IPS-NIHi11 (cell line): ENCODE results near the gene PRAME.
"Not testable (repeated sequence)": the region's sequence is repeated elsewhere in the genome, so short reads cannot be mapped to it uniquely, and the experiment has no call there.

Source experiments
- DNase-seq: peaks from one replicate; pipeline ENCODE4 v3.0.0; 2012; ENCODE audit warnings: mixed read lengths, low spot score

Gene PRAME, protein sequence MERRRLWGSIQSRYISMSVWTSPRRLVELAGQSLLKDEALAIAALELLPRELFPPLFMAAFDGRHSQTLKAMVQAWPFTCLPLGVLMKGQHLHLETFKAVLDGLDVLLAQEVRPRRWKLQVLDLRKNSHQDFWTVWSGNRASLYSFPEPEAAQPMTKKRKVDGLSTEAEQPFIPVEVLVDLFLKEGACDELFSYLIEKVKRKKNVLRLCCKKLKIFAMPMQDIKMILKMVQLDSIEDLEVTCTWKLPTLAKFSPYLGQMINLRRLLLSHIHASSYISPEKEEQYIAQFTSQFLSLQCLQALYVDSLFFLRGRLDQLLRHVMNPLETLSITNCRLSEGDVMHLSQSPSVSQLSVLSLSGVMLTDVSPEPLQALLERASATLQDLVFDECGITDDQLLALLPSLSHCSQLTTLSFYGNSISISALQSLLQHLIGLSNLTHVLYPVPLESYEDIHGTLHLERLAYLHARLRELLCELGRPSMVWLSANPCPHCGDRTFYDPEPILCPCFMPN

DNA sequence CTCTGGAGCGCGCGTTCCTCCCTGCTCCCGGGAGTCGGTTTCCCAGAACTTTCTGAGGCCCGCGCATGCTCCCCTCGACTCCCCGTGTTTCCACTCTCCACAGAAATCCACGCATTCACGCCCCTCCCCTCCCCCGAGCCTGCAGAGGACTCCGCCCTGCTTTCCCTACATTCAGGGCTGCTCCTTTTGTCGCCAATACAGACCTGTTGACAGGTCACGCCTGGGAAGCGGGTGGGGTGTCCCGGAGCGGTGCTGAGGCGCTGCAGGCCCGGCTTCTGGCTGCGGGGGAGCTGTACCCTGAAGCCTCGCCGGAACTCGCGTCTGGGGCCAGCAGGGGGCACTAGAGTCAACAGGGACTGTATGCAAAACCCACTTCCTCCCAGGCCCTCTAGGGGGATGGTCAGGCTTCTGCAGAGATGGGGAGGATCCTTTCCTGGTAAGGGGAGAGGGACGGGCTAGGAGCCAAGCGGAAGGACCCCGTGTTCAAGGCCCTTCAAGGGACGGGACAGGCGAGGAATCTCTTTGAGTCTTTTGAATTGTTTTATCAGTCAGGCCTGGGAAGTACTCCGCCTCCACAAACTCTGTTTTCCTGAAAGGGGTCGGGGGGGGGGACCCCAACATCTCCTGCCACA, at the start of gene PRAME:
Gene PRAME (minus strand): TSS at position 294 of the 632 bp plus-strand sequence. CDS start 2,433 bp downstream, outside the sequence.
- DNase-seq = peak; percentile 93

DNA sequence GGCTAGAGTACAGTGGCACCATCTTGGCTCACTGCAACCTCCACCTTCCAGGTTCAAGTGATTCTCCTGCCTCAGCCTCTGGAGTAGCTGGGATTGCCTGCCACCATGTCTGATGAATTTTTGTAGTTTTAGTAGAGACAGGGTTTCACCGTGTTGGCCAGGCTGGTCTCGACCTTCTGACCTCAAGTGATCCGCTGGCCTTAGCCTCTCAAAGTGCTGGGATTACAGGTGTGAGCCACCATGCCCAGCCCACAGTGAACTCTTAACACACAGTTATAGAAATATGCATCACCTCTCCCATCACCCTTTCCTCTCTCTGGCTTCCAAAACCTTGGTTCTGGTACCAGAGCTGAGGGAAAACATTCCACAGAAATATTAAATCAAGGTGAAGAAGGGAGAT, 49.0 kb upstream of the PRAME start:
- DNase-seq = not testable (repeated sequence)

DNA sequence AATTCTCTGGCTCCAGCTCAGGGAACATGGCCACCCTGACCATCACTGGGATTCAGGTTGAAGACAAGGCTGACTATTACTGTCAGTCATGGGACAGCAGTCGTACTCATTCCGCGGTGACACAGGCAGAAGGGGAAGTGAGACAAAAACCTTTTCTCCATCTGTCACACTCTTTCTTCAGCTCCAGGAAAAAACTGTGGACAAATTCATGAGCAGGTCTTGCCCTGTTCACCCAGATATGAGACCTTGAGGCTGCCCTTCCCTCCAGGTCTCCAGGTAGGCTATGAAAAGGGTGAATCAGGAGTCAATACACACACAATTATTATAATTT, 46.0 kb upstream of the PRAME start:
- no peak for DNase-seq

DNA sequence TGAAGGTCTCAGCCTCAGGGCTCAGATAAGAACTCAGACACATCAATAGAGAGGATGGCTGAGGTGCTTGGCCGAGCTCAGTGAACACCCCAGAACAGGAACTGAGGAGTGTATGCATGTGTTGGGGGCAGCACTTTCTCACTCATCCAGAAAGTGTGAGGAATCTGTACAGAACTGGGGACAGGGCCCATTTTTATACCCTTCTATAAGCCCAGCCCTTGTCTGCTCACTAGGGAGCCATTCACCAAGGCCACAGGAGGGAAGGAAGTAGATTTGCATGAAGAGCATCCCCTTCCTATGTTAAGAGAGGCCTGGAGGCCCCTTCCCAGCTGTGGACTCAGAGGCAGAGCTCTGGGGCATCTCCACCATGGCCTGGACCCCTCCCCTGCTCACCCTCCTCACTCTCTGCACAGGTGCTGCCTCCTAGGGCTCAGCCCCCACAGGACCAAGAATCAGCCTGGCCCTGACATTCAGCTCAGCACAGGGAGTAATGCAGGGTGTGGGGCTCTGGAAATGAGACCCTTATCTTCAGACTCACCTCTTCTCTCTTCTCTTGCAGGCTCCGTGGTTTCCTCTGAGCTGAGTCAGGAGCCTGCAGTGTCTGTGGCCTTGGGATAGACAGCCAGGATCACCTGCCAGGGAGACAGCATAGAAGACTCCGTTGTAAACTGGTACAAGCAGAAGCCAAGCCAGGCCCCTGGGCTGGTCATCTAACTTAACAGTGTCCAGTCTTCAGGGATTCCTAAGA, 45.4 kb upstream of the PRAME start:
- DNase-seq = no peak

DNA sequence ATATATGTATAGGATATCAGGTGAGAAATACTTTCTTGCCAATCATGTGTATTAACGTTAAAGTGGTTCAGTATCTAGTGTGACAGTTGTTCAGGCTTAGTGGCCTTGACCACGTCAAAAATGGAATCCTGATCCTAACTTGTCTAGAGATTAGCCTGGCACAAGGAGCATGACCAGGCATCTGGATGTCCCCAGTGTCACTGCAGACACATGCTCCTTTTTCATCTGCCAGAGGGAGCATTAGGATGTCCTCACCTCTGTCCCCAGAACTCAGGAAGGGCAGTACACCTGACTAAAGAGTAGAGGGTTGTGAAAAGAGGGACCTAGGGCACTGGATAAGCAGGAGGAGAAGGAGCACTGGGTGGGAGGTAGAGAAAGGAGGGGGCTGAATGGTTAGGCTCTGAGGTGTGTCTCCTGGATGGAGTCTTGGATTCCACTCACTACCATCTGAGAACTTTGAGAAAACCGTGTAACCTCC, 44.4 kb upstream of the PRAME start:
- DNase-seq = no peak

DNA sequence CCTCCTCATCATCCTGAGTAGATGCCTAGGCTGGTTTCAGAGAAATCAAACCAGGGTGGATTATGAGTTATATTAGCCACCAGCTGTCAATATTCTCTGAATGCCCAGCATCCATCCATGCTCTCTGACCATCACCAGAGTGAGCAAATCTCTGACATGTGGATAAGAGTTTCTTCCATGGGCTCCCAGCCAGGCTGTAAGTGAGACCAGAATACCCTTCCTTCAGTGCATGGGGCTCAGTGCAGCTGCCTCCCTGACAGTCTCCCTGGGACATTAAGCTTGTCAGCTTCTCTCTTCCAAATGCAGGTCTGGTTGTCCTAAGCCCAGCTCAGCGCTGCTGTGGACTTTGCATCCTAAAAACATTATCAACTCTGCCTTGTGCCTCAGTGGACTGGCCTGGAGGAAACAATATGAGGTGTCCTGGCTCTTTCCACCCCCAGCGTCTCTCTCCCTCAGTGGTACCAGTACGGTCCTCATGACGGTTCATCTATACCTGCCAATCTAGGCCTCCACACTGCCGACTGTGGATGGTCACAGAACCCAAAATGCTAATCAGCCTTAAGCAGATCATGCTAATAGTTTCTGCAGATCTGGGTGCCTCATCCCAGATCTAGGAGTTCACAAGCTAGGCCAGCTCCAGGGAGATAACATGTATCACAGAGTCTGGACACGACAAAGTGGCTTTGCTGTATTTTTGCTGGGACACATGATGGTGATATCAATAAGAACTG, 41.6 kb upstream of the PRAME start:
- DNase-seq = no peak

DNA sequence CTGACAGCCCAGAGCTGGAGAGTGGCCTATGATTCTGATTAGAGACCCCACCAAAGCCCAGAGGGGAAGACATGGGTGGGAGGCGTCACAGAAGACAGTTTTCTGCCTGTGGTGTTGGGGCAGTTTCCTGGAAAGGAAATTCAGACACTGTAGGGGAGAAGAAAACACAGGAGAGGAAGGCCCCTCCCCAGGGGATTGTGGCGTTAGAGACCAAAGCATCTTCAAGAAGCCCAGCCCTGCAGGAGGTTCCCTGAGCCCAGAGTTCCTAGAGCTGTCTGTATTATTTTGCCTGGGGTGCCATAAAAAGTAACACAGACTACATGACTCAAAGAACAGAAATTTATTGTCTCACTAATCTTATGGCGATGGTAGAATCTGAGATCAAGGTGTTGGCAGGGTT, 40.2 kb upstream of the PRAME start:
- DNase-seq = no peak

DNA sequence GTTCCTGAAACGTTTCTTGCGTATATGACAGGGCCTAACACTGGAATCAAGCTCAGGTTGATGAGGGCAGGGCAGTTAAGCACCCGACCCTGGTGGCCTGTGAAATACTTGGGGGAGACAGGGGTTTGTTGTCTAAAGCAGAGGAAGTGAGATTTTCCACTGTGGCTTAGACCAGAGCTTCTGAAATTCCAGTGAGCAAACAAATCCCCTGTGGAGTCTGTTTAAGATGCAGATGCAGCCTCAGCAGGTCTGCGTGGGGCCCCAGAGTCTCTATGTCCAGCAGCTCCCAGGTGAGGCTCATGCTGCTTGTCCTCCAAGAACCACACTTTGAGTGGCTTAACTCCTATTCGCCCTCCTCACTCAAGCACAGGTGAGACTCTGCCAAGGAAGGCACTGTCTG, 39.1 kb upstream of the PRAME start:
- DNase-seq = no peak

DNA sequence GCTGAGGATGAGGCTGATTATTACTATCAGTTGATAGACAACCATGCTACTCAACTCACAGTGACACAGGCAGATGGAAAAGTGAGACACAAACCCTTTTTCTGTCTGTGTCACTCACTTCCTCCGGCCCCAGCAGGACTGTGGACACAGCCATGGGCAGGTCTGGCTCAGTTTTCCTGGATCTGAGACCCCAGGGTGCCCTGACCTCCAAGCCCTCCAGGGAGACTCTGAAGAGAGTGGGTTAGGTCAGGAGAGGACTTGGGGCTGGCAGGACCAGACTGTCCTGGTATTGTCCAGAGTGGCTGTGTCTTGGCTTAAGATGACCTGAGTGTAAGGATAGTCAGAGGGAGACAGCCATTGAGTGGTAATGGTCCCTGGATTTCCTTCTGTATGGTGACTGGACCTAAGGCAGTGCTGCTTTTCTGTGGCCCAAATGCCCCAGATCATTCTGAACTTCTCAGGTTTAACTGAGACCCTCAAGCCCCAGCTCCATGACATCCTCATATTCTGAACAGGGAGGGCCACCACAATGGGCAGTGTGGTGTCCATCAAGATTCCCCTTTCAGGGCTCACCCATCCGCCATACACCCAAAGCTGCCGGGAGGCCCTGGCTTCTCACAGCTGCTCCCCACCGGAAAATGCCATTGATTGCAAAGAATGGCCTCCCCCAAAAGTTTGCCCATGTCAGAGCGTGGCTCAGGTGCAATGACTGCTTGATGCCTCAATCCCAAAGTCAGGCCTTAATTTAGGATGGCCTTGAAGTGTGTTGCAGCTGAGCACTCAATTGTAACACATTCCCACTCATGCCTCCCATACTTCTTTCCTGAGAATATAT, 36.2 kb upstream of the PRAME start:
- DNase-seq = no peak

DNA sequence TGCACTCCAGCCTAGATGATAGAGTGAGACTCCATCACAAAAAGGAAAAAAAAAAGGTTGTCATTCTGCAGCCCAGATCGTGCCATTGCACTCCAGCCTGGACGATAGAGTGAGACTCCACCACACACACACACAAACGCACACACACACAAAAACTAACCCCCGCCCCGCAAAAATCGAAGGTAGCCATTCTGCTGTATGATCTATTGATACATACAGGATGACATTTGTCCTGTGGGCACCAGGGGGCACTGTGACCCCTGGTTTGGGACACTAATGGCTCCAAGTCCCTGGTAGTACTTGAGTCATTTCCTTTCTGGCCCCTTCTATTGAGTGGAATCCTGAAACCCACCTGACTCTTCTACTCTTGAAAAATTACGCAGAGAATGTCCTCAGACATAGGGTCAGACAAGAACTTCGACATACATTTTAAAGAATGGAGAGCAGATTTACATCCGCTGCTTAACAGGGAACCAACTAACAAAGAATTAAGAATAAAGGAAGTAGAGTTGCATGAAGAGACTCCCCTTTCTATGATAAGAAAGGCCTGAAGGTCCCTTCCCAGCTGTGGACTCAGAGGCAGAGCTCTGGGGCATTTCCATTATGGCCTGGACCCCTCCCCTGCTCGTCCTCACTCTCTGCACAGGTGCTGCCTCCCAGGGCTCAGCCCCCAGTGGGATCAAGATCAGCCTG, 35.0 kb upstream of the PRAME start:
- peak; percentile 66 for DNase-seq

DNA sequence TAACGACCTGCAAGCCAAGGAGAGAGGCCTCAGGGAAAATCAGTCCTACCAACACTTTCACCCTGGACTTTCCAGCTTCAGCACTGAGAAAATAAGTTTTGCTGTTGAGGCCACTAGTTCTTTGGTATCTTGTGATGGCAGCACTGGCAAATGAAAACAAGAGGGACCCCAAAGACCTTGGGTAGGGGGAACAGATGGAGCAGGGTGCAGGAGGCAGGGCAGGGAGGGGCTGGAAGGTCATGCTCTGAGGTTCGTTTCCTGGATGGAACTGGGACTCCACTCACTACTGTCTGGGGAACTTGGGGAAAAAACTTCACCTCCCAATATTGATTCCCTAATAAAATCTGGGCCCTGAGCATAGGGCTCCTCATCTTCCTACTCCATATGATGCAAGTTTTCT, 34.2 kb upstream of the PRAME start:
- no peak for DNase-seq

DNA sequence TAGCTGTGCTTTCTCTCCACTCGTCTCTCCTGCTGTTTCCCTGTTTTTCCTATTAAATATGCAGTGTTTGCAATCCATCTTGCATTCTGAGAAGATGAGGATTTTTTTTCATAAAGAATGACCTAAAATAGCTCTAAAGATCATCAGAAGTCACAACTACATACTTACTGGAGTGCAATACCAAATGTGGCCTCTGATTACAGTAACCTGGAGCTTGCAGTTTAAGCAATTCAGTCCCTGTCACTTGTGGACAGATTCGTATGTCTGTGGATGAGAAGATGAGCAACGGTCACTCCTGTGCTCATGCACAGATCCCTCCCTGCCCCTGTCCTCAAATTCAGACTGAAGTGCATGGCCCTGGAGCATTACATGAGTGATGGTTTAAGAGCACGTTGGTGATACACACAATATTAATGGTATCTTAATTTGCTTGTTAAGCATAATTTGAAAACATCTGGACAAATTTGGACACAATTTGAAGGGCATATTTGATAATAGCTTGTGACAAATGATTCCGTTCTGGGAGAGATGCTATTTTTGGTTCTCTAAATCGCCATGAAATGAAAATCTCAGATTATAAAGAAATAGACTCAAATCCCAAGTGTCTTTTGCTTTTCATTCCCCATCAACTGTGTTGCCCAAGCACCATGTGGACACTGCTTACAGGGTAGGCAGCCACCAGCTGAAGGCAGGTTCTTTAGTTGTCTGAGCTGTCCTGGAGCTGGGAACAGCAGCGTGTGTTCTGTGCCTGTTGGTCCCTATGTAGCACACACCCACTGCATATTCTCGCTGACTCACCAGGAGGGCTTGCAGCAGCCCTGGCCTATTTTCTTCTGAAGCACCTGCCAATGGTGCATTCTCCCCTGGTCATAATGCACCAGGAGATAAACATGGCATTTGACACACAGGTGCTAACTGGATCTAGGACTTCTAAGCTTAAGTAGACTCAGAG, 32.6 kb upstream of the PRAME start:
- DNase-seq = no peak

DNA sequence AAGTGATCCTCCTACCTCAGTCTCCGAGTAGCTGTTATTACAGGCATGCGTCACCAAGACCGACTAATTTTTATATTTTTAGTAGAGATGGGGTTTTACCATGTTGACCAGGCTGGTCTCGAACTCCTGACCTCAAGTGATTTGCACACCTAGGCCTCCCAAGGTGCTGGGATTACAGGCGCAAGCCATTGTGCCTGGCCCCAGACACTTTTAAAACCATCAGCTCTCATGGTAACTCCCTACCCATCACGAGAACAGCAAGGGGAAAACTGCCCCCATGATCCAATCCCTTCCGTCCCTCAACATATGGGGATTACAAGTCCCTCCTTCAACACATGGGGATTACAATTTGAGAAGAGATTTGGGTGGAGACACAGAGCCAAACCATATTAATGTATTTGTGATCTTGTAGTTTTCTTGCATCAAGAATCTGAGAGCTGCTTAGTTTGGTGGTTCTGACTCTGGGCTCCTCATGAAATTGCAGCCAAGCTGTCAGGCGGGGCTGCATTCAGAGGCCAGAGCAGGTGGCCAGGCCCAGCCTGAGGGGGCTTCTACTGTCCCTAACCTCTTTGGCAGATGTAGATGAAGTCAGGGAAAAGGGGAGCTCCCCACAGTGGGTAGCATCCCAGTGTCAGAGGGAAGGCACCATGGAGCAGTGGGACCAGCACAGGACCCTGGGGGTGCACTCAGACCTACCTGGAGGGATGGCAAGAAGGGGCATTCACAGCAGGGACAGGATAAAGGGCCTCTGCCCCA, 31.2 kb upstream of the PRAME start:
- no peak for DNase-seq

DNA sequence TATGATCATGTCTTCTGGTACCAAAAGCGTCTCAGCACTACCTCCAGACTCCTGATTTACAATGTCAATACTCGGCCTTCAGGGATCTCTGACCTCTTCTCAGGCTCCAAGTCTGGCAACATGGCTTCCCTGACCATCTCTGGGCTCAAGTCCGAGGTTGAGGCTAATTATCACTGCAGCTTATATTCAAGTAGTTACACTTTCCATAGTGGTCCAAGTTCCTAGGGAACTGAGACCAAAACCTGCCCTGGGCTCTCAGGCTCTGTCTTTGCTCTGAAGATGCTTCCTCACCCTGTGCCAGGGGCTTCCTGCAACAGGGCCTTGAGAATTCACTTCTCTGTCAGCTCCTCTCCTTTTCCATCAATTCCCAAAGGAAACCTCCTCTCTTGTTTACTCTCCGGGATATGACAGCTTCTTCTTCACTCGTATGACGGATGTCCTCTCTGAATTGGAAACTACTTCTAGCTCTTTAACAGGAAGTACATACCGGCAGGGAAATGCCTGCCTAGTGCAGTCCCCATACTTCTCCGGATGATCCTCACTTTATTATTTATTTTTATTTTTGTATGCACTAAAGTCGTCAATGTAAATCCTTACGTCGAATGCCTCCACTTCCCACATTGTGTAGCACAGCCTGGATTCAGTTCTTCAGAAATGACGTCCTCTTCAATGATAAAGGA, 29.6 kb upstream of the PRAME start:
- no peak for DNase-seq

DNA sequence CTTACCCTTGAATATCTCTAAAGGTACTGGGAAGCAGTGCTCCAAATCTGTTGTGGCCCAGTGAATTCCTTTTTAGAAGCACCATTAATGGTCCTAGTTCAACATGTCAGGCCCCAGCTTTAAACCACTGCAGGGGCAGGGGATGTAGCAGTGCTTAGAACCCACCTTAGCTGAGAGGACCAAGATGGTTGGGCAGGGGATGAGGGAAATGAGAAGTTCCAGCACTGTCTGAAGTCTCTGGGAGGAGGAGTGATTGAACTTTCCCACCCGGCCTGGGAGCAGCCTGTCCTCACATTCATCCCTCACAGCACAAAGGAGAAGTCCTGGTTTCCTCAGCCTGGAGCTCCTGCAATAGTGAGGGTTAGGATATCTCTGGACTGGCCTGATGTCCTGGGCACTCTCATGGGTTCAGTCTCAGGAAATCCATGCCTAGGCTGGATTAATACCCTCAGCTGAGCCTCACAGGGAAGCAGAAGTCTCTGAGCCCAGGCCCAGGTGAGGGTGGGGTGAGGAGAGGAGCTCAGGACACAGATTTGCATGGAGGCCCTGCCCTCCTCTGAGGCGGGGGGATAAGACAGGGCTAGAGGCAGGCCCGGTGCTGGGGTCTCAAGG, 28.6 kb upstream of the PRAME start:
- no peak for DNase-seq

DNA sequence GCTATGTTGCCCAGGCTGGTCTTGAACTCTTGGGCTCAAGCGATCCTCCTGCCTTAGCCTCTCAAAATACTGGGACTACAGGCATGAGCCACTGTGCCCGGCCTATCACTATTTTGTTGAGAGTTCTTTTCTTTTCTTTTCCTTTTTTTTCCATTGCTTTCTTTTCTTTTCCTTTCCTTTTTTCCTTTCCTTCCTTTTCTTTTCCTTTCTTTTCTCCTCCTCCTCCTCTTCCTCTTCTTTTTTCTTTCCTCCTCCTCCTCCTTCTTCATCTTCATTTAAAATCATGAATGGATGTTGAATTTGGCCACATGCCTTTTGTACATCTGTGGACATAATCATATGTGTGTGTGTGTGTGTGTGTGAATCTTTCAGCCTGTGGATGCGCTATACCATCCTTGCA, 25.7 kb upstream of the PRAME start:
- no peak for DNase-seq

DNA sequence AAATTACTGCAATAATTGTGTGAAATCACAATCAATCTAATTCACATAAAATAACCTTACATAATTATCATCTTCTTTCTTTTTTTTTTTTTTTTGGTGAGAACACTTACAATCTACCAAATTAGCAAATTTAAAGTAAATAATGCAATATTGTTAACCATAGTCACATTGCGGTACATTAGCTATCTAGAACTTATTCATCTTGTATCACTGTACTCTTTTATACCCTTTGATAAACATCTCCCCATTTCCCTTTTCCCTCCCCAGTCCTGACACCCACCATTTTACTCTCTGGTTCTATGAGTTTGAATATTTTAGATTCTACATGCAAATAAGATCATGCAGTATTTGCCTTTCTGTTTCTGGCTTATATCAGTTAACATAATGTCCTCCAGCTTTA, 24.0 kb upstream of the PRAME start:
- DNase-seq = no peak

DNA sequence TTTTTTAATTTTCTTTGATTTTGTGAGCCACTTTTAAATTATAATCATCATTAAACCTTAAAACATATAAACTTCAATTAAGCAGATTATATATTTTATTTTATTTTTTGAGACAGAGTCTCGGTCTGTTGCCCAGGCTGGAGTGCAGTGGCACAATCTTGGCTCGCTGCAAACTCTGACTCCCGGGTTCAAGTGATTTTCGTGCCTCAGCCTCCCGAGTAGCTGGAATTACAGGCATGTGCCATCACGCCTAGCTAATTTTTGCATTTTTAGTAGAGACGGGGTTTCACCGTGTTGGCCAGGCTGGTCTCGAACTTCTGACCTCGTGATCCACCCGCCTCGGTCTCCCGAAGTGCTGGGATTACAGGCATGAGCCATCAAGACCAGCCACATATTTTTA, 22.5 kb upstream of the PRAME start:
- DNase-seq = not testable (repeated sequence)
